GM23248 (cell line): ENCODE results near the gene CPNE9.

Experiments
- EZH2 ChIP-seq: fragments of 200-600 bp; sonication (generic); IDR thresholded peaks from 2 replicates; pipeline ENCODE4 v1.6.1; 2018; ENCODE audit warnings: antibody characterized with exemption, mild to moderate bottlenecking; ENCODE audit not compliant: insufficient read depth, poor library complexity, severe bottlenecking
- EZH2phosphoT487 ChIP-seq: fragments of 200-600 bp; sonication (generic); IDR thresholded peaks from 2 replicates; pipeline ENCODE4 v1.6.1; 2018; ENCODE audit warnings: antibody characterized with exemption, moderate library complexity, mild to moderate bottlenecking, low read depth; ENCODE audit not compliant: insufficient read depth

DNA sequence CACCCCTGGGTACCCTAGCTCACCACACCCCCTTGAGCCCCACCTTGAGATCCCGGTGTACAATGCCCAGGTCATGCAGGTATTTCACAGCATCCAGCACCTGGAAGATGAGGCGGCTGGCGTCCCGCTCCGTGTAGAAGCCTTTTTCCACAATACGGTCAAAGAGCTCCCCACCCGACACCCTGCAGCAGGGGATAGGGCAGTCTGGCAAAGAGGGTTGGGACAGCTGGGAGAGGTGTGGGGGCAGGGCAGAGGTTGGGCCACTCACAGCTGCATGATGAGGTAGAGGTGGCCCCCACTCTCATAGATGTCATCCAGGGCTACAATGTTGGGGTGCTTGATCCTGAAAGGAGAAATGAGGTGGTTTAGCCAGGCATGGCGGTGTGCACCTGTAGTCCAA, 59.2 kb downstream of the CPNE9 start:
- no peak for TF ChIP-seq EZH2
- no peak for TF ChIP-seq EZH2phosphoT487
